Lower lobe of right lung (tissue), 2 donors: ENCODE results near the gene SERPINH1. TPM values are rescaled to one million over a fixed set of nuclear protein-coding genes. Genes with fewer than 3 reads are reported as not detected.
A peak's percentile ranks its signal among the peaks of the same experiment; 100 is the strongest.

ENCODE experiments used
- ATAC-seq, 2 donors: fragments of 200-7000 bp; cut with Tn5 transposase; one replicate each; pipeline ENCODE4 v1.9.1; 2020 to 2022; ENCODE audit warnings: mild to moderate bottlenecking in 2 of 2, moderate library complexity in 2 of 2
- DNase-seq: peaks from one replicate; pipeline ENCODE4 v3.0.0-alpha.2; 2020
- H3K27ac ChIP-seq: fragments of 200-600 bp; one replicate; pipeline ENCODE4 v1.8.0; 2022
- H3K27me3 ChIP-seq: fragments of 200-600 bp; one replicate; pipeline ENCODE4 v1.8.0; 2022; ENCODE audit warnings: low read depth
- H3K36me3 ChIP-seq: fragments of 200-600 bp; one replicate; pipeline ENCODE4 v1.8.0; 2022; ENCODE audit warnings: mild to moderate bottlenecking
- H3K4me1 ChIP-seq: fragments of 200-600 bp; one replicate; pipeline ENCODE4 v1.8.0; 2022
- H3K4me3 ChIP-seq: fragments of 200-600 bp; one replicate; pipeline ENCODE4 v1.8.0; 2022; ENCODE audit warnings: mild to moderate bottlenecking
- H3K9me3 ChIP-seq: fragments of 200-600 bp; one replicate; pipeline ENCODE4 v1.8.0; 2022
- CTCF ChIP-seq: fragments of 200-600 bp; IDR thresholded peaks from one replicate; pipeline ENCODE4 v1.8.0; 2022; ENCODE audit warnings: antibody characterized with exemption, mild to moderate bottlenecking
- intact Hi-C: fragments of 100-400 bp; cut with DNase I; formaldehyde crosslinking; loops from one replicate; pipeline ENCODE4 v1.11.0; 2022
- total RNA-seq: library from RNA; stranded (reverse); fragmentation: NEBNext Ultra II Directional; extraction: Animal tissue kit (Norgen Biotek cat#: 25700); gene quantifications from one replicate; pipeline ENCODE4 v1.2.1, GENCODE V29; 2021
- donor health status: DM: no; HTN: yes; CAD: no; lungs with severe emphysema.

Gene SERPINH1
- total RNA-seq, 1 donor from 2014 or later = 131 TPM

DNA sequence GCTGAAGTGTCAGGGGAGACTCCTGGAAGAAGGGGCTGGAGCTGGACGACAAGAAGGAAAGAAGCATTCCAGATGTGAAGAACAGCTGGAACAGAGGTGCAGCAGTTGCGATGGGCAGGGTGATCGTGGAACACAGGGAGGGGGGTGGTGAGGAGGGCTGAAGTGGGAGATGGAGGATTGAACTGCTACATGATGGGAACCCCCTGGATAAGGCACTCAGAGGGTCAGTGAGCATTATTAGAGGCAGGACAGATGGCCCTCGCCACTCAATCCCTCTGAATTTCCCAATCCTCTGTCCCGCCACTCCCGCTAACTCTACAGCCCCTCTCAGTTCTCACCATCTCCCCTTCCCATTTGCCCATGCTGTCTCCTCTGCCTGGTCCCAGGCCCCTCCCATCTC, 14.0 kb downstream of the SERPINH1 start:
- ATAC-seq = no peak
- Histone ChIP-seq H3K4me3 (no peak overlapping the region), H3K36me3 (peaks cover 37% of the 10 kb centered on the region), H3K27me3 (no peaks in the 10 kb centered on the region), H3K9me3 (no peaks in the 10 kb centered on the region), H3K27ac (peak overlapping the region; percentile 72), H3K4me1 (peaks cover 30% of the 10 kb centered on the region)
- intact Hi-C loops = no loop called here
- DNase-seq = no peak
- no peak for TF ChIP-seq CTCF

DNA sequence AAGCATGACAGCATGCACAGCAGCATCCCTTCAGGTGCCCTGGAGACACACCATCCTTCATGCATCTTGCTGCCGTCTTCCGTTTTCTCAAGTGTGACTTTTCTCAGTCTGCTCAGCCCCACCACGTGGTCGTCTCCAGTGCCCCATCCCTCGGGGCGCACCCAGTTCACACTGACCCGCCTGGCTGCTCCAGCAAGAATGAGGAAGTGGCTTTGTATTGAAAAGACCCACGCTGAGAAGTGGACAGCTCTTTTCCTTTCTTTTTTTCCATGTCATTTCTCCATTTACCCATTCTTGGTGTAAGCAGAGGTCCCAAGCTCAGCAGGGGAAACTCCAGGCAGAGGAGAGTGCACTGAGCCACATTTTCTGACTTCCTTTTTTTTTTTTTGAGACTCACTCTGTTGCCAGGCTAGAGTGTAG, 14.5 kb downstream of the SERPINH1 start:
- no peaks in the 10 kb centered on the region for H3K9me3 ChIP-seq
- H3K4me3 ChIP-seq = no peak overlapping the region
- peaks cover 25% of the 10 kb centered on the region for H3K4me1 ChIP-seq
- peak overlapping the region; percentile 72 for H3K27ac ChIP-seq
- ATAC-seq (peak; percentile 81 to 83), DNase-seq (peak; percentile 88)
- H3K27me3 ChIP-seq = no peaks in the 10 kb centered on the region
- peaks cover 32% of the 10 kb centered on the region for H3K36me3 ChIP-seq
- no peak for TF ChIP-seq CTCF
- intact Hi-C loops = no loop called here

DNA sequence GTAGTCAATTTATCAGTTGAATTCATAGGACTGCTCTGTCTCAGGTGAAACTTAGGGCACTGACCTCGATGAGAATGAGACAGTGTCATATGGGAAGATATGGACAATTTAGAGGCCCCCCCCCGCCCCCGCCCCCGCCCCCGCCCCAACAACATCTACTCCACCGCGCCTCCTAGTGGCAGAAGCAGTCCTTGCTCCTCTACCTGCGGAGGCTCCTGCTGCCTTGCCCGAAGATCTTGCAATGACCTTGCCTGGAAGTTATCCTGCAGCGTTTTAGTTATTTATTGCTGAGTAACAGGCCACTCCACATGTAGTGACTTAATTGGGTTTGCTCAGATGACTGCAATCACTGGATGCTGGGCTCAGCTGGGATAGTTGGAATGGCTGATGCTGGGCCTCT, 15.2 kb downstream of the SERPINH1 start:
- Histone ChIP-seq H3K27me3 (no peaks in the 10 kb centered on the region), H3K4me3 (no peak overlapping the region), H3K4me1 (peaks cover 19% of the 10 kb centered on the region), H3K9me3 (no peaks in the 10 kb centered on the region), H3K27ac (peak overlapping the region; percentile 72), H3K36me3 (peaks cover 26% of the 10 kb centered on the region)
- ATAC-seq = peak; percentile 59 to 68
- peak; percentile 71 for TF ChIP-seq CTCF
- peak; percentile 69 for DNase-seq
- intact Hi-C loops = no loop called here

GRCh38 chr11:75578977-75579376, 16.9 kb downstream of the SERPINH1 start:
- Histone ChIP-seq H3K36me3 (peaks cover 8% of the 10 kb centered on the region), H3K4me1 (peaks cover 29% of the 10 kb centered on the region), H3K4me3 (no peak overlapping the region), H3K9me3 (no peaks in the 10 kb centered on the region), H3K27ac (no peak overlapping the region), H3K27me3 (no peaks in the 10 kb centered on the region)
- DNase-seq (no peak), ATAC-seq (no peak)
- intact Hi-C loops = no loop called here
- no peak for TF ChIP-seq CTCF

GRCh38 chr11:75579841-75580240, 17.8 kb downstream of the SERPINH1 start:
- H3K9me3 ChIP-seq = no peaks in the 10 kb centered on the region
- H3K27ac ChIP-seq = no peak overlapping the region
- no peaks in the 10 kb centered on the region for H3K36me3 ChIP-seq
- intact Hi-C loops = no loop called here
- H3K4me1 ChIP-seq = peaks cover 34% of the 10 kb centered on the region
- no peaks in the 10 kb centered on the region for H3K27me3 ChIP-seq
- H3K4me3 ChIP-seq = no peak overlapping the region
- DNase-seq (no peak), ATAC-seq (no peak)
- TF ChIP-seq CTCF = no peak

DNA sequence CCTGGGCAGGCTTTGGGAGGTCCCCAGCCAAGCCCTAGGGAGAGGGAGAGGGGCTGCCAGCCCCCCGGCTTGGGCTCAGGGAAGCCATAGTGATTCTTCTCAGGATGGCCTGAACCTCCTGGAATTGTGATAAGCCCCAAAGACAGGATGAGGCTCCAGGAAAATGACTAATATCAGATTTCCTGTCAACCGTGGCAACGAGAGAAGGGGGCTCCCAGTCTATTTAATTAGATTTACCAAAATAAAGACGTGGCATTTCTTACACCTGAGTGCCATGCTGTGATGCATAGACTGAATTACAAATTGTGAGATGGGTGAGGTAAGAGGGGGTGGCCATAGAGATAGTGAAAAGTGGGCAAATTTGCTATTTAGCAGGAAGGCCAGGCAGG, 20.4 kb downstream of the SERPINH1 start:
- Histone ChIP-seq H3K4me1 (peaks cover 19% of the 10 kb centered on the region), H3K27ac (peak overlapping the region; percentile 97), H3K27me3 (no peaks in the 10 kb centered on the region), H3K4me3 (peak overlapping the region; percentile 75), H3K36me3 (no peaks in the 10 kb centered on the region), H3K9me3 (no peaks in the 10 kb centered on the region)
- ATAC-seq (no peak), DNase-seq (no peak)
- no peak for TF ChIP-seq CTCF
- intact Hi-C loops = no loop called here
